CD4-positive, alpha-beta T cell (primary cell): Measurements from ENCODE around the gene COQ7. TPM values are rescaled to one million over a fixed set of nuclear protein-coding genes. Genes with fewer than 3 reads are reported as not detected.

Experiments
- ATAC-seq: fragments of 200-7000 bp; cut with Tn5 transposase; one replicate; pipeline ENCODE4 v1.10.0; 2022; ENCODE audit warnings: mild to moderate bottlenecking; ENCODE audit not compliant: poor library complexity
- CTCF ChIA-PET: fragments of 350-600 bp; sonication (Branson Sonifier 250); formaldehyde crosslinking; loops from one replicate; lab custom pipeline; 2021; ENCODE audit warnings: antibody characterized with exemption, inconsistent platforms; lab: Charles Lee
- POLR2A ChIA-PET: fragments of 350-600 bp; sonication (Branson Sonifier 250); formaldehyde crosslinking; loops from one replicate; lab custom pipeline; 2021; ENCODE audit warnings: antibody characterized with exemption, inconsistent platforms; lab: Charles Lee
- DNase-seq, 14 experiments: peaks; one replicate each; pipeline ENCODE4 v3.0.0-alpha.2; 2013 to 2020; ENCODE audit warnings: mixed read lengths in 2 of 14
- H3K27ac ChIP-seq, 2 donors: one replicate each; pipeline versions ENCODE4 v1.5.1 to v1.7.0; 2013; ENCODE audit warnings: low read length in 2 of 2, low read depth in 1 of 2, mild to moderate bottlenecking in 1 of 2
- H3K27me3 ChIP-seq, 2 experiments: 1 replicate in 1 of 2; 2 replicates in 1 of 2; pipeline versions ENCODE4 v1.6.1 to v1.7.0; 2013; ENCODE audit warnings: low read length in 2 of 2, control low read depth in 1 of 2, mild to moderate bottlenecking in 1 of 2, moderate library complexity in 1 of 2; ENCODE audit not compliant: insufficient read depth in 2 of 2, control insufficient read depth in 1 of 2
- H3K36me3 ChIP-seq: one replicate; pipeline ENCODE4 v1.6.1; 2013; ENCODE audit warnings: low read length, control low read depth; ENCODE audit not compliant: insufficient read depth
- H3K4me1 ChIP-seq: one replicate; pipeline ENCODE4 v1.6.1; 2013; ENCODE audit warnings: low read length, control low read depth; ENCODE audit not compliant: insufficient read depth
- H3K4me3 ChIP-seq: one replicate; pipeline ENCODE4 v1.5.1; 2013; ENCODE audit warnings: mild to moderate bottlenecking, low read length, moderate library complexity
- H3K9me3 ChIP-seq, 2 experiments: 1 replicate in 1 of 2; 2 replicates in 1 of 2; pipeline versions ENCODE4 v1.6.1 to v1.7.0; 2013; ENCODE audit warnings: low read length in 2 of 2, mild to moderate bottlenecking in 2 of 2, control low read depth in 1 of 2, moderate library complexity in 1 of 2; ENCODE audit not compliant: control insufficient read depth in 1 of 2, insufficient read depth in 1 of 2
- H3K27ac Mint-ChIP-seq: one replicate; pipeline ENCODE4 v1.8.0; 2020; ENCODE audit warnings: mixed read lengths
- H3K27me3 Mint-ChIP-seq: one replicate; pipeline ENCODE4 v1.8.0; 2021; ENCODE audit warnings: mixed read lengths
- H3K36me3 Mint-ChIP-seq: one replicate; pipeline ENCODE4 v1.8.0; 2021; ENCODE audit warnings: low read depth, mixed read lengths
- H3K4me1 Mint-ChIP-seq: one replicate; pipeline ENCODE4 v1.8.0; 2021; ENCODE audit warnings: low read depth, mixed read lengths
- H3K4me3 Mint-ChIP-seq: one replicate; pipeline ENCODE4 v1.8.0; 2020; ENCODE audit warnings: mild to moderate bottlenecking, mixed read lengths
- H3K9me3 Mint-ChIP-seq: one replicate; pipeline ENCODE4 v1.8.0; 2020; ENCODE audit warnings: mixed read lengths
- intact Hi-C, 2 experiments: fragments of 100-400 bp; cut with DNase I in 1 of 2; cut with micrococcal nuclease in 1 of 2; formaldehyde crosslinking; loops; one replicate each; pipeline versions ENCODE4 v1.15.1 to v1.9.0; 2023 to 2025; cut with DNase I, micrococcal nuclease
- total RNA-seq, 174 experiments: library from RNA in 2 of 174; stranded (reverse) in 2 of 174; gene quantifications; one replicate each; pipeline ENCODE4 v1.2.3 and lab custom pipeline; 2021 to 2026
- TF ChIP-seq, protein P1 (sequence below): fragments of 200-600 bp; IDR thresholded peaks from one replicate; pipeline ENCODE4 v1.8.0; 2022; ENCODE audit warnings: antibody characterized with exemption, mild to moderate bottlenecking

Gene COQ7
- total RNA-seq, 2 experiments from 2014 or later, result 7.9 to 9.1 TPM

DNA sequence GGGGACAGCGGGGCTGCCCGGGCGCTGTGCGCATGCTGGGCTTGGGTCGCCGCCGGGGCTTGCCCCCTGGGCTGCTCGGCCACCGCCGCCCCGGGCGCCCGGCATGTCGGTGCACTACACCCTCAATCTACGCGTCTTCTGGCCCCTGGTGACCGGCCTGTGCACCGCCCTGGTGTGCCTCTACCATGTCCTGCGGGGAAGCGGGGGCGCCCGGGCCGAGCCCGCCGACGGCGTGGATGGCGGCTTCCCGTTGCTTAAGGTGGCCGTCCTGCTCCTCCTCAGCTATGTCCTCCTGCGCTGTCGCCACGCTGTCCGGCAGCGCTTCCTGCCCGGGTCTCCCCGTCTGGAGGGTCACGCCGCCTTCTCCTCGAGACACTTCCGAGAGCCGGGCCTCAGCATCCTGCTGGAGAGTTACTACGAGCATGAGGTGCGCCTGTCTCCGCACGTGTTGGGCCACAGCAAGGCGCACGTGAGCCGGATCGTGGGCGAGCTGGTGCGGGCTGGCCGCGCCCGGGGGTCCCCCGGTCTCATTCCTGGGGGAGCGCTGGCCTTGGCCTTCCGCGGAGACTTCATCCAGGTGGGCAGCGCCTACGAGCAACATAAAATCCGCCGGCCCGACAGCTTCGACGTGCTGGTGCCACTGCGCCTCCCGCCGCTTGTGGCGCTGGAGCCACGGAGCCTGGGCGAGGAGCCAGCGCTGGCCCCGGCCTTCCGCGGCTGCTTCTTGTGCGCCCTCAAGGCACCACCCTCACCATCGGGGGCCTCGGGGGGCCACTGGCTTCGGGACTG is 47.1 kb downstream of the COQ7 start:
- H3K9me3 ChIP-seq, result peaks cover 0 to 12% of the 10 kb centered on the region in 2 experiments
- H3K4me1 ChIP-seq, result peaks cover 24% of the 10 kb centered on the region
- no peaks in the 10 kb centered on the region for H3K36me3 ChIP-seq
- CTCF ChIA-PET, result no interaction called here
- Mint-ChIP-seq H3K27ac (no peak overlapping the region), H3K4me1 (peaks cover 18% of the 10 kb centered on the region), H3K36me3 (no peaks in the 10 kb centered on the region), H3K27me3 (peaks cover 56% of the 10 kb centered on the region), H3K9me3 (no peaks in the 10 kb centered on the region), H3K4me3 (no peak overlapping the region)
- intact Hi-C loops, result no loop called here
- no peak overlapping the region for H3K27ac ChIP-seq
- DNase-seq, result peak in 2 of 14 experiments; percentile 20 to 21
- ATAC-seq, result no peak
- TF ChIP-seq, protein P1, sequence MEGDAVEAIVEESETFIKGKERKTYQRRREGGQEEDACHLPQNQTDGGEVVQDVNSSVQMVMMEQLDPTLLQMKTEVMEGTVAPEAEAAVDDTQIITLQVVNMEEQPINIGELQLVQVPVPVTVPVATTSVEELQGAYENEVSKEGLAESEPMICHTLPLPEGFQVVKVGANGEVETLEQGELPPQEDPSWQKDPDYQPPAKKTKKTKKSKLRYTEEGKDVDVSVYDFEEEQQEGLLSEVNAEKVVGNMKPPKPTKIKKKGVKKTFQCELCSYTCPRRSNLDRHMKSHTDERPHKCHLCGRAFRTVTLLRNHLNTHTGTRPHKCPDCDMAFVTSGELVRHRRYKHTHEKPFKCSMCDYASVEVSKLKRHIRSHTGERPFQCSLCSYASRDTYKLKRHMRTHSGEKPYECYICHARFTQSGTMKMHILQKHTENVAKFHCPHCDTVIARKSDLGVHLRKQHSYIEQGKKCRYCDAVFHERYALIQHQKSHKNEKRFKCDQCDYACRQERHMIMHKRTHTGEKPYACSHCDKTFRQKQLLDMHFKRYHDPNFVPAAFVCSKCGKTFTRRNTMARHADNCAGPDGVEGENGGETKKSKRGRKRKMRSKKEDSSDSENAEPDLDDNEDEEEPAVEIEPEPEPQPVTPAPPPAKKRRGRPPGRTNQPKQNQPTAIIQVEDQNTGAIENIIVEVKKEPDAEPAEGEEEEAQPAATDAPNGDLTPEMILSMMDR, result no peak
- POLR2A ChIA-PET, result no interaction called here
- peaks cover 19 to 22% of the 10 kb centered on the region in 2 experiments for H3K27me3 ChIP-seq
- peak overlapping the region; percentile 39 for H3K4me3 ChIP-seq

DNA sequence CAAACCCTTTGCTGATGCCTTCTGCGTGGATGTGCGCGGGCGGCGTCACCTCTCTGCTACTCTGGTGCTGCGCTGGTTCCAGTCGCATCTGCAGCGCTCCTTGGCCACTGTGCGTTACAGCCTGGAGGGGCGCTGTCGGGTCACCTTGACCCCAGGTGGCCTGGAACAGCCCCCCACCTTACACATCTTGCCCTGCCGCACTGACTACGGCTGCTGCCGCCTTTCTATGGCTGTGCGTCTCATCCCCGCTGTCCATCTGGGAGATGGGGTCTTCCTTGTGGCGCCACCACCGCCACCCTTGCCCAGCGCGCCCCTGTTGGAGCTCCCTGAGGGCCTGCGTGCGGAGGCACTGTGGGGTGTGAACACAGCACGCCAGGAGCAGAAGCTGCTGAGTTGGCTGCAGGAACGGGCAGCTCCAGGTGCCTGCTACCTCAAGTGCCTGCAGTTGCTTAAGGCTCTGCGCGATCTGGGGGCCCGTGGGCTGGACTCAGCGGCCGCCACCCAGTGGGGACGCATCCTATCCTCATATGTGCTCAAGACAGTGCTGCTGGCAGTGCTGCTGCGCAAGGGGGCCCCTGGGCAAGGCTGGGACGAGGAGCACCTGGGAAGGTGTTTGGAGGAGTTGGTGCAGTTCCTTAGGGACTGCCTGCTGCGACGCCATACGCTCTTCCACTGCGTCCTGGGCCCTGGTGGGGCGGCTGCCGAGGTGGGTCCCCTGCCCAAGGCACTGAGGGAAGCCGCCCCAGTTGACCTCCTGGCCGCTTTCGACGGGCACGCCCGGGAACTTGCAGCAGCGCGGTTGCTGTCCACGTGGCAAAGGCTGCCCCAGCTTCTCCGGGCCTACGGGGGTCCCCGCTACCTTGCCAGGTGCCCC is 48.0 kb downstream of the COQ7 start:
- TF ChIP-seq, protein P1, result no peak
- H3K4me1 Mint-ChIP-seq, result peaks cover 19% of the 10 kb centered on the region
- no peaks in the 10 kb centered on the region for H3K9me3 Mint-ChIP-seq
- H3K36me3 ChIP-seq, result no peaks in the 10 kb centered on the region
- no peak overlapping the region for H3K4me3 Mint-ChIP-seq
- peaks cover 24% of the 10 kb centered on the region for H3K4me1 ChIP-seq
- no peak for DNase-seq
- H3K27ac Mint-ChIP-seq, result no peak overlapping the region
- H3K27me3 ChIP-seq, result peaks cover 19 to 22% of the 10 kb centered on the region in 2 experiments
- POLR2A ChIA-PET, result no interaction called here
- no peak overlapping the region for H3K27ac ChIP-seq
- H3K4me3 ChIP-seq, result no peak overlapping the region
- intact Hi-C loops, result no loop called here
- CTCF ChIA-PET, result no interaction called here
- H3K9me3 ChIP-seq, result peaks cover 0 to 12% of the 10 kb centered on the region in 2 experiments
- no peak for ATAC-seq
- no peaks in the 10 kb centered on the region for H3K36me3 Mint-ChIP-seq
- H3K27me3 Mint-ChIP-seq, result peaks cover 51% of the 10 kb centered on the region

DNA sequence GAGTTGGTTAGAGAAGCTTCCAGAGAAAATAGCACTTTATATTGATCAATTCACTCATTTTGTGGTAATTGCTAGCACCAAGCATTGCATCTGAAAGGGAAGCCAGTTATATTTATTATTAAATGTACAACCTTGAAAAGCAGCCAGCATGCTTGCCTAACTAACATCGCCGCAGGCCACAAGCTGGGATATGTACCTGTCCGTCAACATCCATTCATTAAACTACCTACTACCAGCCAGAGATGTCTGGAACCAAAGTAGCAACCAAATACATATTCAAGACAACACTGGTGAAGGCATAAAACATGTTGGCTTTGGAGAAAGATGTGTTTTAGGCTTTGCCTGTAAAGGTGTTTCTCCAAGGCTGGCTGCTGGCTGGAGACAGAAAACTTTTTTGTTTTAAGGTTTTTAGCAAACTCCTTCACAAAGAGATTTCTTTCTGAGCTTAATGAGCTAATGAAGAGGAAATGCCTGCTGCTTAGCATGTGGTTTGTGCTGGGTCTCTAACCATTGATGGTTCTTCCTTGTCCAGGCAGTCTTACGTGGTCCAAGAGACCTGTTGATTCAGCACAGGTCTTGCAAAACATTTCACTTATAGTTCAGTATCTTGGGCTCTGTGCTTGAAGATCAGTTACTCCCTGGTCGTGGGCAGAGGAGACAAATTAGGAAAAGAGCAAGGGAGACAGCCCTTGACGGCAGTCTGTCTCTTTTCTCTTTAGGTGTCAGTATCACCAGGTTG is 49.5 kb downstream of the COQ7 start:
- H3K4me1 Mint-ChIP-seq, result peaks cover 19% of the 10 kb centered on the region
- TF ChIP-seq, protein P1, result no peak
- no peaks in the 10 kb centered on the region for H3K9me3 Mint-ChIP-seq
- peak overlapping the region; percentile 39 for H3K27ac Mint-ChIP-seq
- no peak overlapping the region for H3K4me3 ChIP-seq
- intact Hi-C loops, result no loop called here
- no peaks in the 10 kb centered on the region for H3K36me3 Mint-ChIP-seq
- DNase-seq, result no peak
- peaks cover 42% of the 10 kb centered on the region for H3K27me3 Mint-ChIP-seq
- ChIA-PET CTCF (no interaction called here), POLR2A (interaction anchor here (0.7 kb wide), 1 partner anchor 49 kb away, joined by 3 read pairs; the partner anchor contains the start of gene COQ7)
- H3K4me1 ChIP-seq, result peaks cover 24% of the 10 kb centered on the region
- H3K9me3 ChIP-seq, result peaks cover 0 to 12% of the 10 kb centered on the region in 2 experiments
- H3K27me3 ChIP-seq, result peaks cover 15 to 22% of the 10 kb centered on the region in 2 experiments
- no peak for ATAC-seq
- H3K27ac ChIP-seq, result no peak overlapping the region
- H3K36me3 ChIP-seq, result no peaks in the 10 kb centered on the region
- no peak overlapping the region for H3K4me3 Mint-ChIP-seq
